Measurements from ENCODE around the gene CPN2. TPM values are rescaled to one million over a fixed set of nuclear protein-coding genes. Genes with fewer than 3 reads are reported as not detected.

CPN2 gene
- total RNA-seq, 1 experiment from 2014 or later = not detected

DNA sequence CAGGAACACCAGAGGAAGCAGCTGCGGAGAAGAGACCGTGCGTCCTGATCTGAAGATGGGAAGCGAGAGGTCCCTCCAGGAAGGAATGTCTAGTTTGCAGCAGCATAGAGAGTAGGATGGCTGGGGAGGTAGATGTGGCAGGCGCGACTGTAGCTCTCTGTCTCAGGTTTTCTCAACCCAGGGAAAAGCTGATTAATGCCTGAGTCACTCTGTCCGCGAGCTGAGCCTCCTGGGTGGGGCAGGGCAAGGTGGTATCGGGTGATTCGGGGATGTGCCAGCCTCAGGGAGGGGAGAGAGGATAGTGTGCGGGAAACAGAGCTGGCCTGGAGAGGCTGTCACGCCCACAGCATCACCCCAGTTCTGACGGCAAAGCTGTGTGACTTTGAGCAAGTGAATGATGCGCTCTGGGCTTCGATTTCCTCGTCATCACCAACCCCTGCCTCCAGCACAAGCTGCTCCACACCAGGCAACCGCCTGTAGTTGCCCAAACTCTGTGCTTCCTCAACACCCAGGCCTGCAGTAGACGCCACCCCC lies 28.4 kb downstream of the CPN2 start:
- Mint-ChIP-seq H3K27me3 (ENCODE audit: low read depth) (peaks cover 30% of the 10 kb centered on the region), H3K4me3 (no peak overlapping the region), H3K4me1 (peaks cover 10 to 13% of the 10 kb centered on the region in 2 experiments), H3K27ac (peak overlapping the region in 2 of 3 experiments; percentile 11 to 82; a peak in 2 of 7 replicates), H3K36me3 (ENCODE audit: insufficient read depth in 1 of 3, low read depth in 3 of 3) (peaks cover 15 to 22% (median 16%) of the 10 kb centered on the region in 3 experiments), H3K9me3 (peaks cover 27 to 49% of the 10 kb centered on the region in 2 experiments)
- H3K18ac ChIP-seq (ENCODE audit: insufficient read length, low read depth, low read length) = no peak overlapping the region
- DNase-seq = peak; percentile 27
- H2BK12ac ChIP-seq (ENCODE audit: insufficient read length, low read depth, low read length) = no peak overlapping the region
- H3K23ac ChIP-seq (ENCODE audit: insufficient read length, low read depth, low read length) = no peak overlapping the region
- H4K8ac ChIP-seq (replicated peaks; ENCODE audit: insufficient read length, low read depth, low read length) = no peak overlapping the region
- no peak overlapping the region for H3K14ac ChIP-seq (ENCODE audit: insufficient read depth, low read length)
- H4K91ac ChIP-seq (ENCODE audit: insufficient read length, low read depth, low read length) = no peak overlapping the region
- H3K4ac ChIP-seq (ENCODE audit: low read depth, low read length) = no peak overlapping the region
- no peak overlapping the region for H2BK15ac ChIP-seq (ENCODE audit: low read depth, low read length)
- peaks cover 21% of the 10 kb centered on the region for H3K9me3 ChIP-seq (ENCODE audit: control insufficient read depth, low read depth, low read length)
- H3K23me2 ChIP-seq (ENCODE audit: insufficient read length, low read depth, low read length, poor library complexity, severe bottlenecking) = no peaks in the 10 kb centered on the region
- no peak overlapping the region for H2AFZ ChIP-seq (ENCODE audit: low read length)
- no peak overlapping the region for H2BK120ac ChIP-seq (ENCODE audit: low read depth, low read length, poor library complexity, severe bottlenecking)
- no peaks in the 10 kb centered on the region for H3K79me2 ChIP-seq (ENCODE audit: insufficient read depth, low read length)
- no peak overlapping the region for H2BK5ac ChIP-seq (ENCODE audit: insufficient read length, low read length)
- H3K27ac ChIP-seq (ENCODE audit: insufficient read length, low read depth, low read length) = no peak overlapping the region
- no peak overlapping the region for H2BK20ac ChIP-seq (ENCODE audit: low read depth, low read length, poor library complexity, severe bottlenecking)
- H4K20me1 ChIP-seq (ENCODE audit: control insufficient read depth, insufficient read depth, insufficient read length) = peaks cover 4% of the 10 kb centered on the region
- no peak overlapping the region for H3K4me2 ChIP-seq (ENCODE audit: insufficient read depth, insufficient read length, low read length)
- no peak overlapping the region for H2AK5ac ChIP-seq (ENCODE audit: insufficient read length, low read length)
- no peak overlapping the region for H3K56ac ChIP-seq (ENCODE audit: insufficient read length, low read depth, low read length)
- no CpG with 5 or more reads among the region's 18 CpGs for WGBS (ENCODE audit: extremely low coverage, insufficient read length, low lambda C conversion rate)
- H3K79me1 ChIP-seq (ENCODE audit: insufficient read depth, low read depth, low read length, poor library complexity, severe bottlenecking) = no peaks in the 10 kb centered on the region
- no peak overlapping the region for H4K5ac ChIP-seq (ENCODE audit: insufficient read length, low read depth, low read length)
- TF ChIP-seq CTCF (conservative IDR thresholded peaks at IDR 0.05) = no peak
- no peak overlapping the region for H3T11ph ChIP-seq (ENCODE audit: low read length)
- no peak overlapping the region for H3K9ac ChIP-seq (ENCODE audit: extremely low read depth, insufficient read length, low read length)
- no peaks in the 10 kb centered on the region for H3K4me1 ChIP-seq (ENCODE audit: insufficient read depth, low read length)
- H3K27me3 ChIP-seq (ENCODE audit: insufficient read depth, low read length) = no peaks in the 10 kb centered on the region

All from H9 (cell line).